HG03108 (cell line): ENCODE results near the gene KANK2.
"Not testable (repeated sequence)": the region's sequence is repeated elsewhere in the genome, so short reads cannot be mapped to it uniquely, and the experiment has no call there.

Source experiments
- ATAC-seq: cut with Tn5 transposase; IDR thresholded peaks from one replicate; pipeline ENCODE4 v1.9.1; 2021; ENCODE audit warnings: moderate library complexity; ENCODE audit not compliant: unreplicated experiment

Gene KANK2

DNA sequence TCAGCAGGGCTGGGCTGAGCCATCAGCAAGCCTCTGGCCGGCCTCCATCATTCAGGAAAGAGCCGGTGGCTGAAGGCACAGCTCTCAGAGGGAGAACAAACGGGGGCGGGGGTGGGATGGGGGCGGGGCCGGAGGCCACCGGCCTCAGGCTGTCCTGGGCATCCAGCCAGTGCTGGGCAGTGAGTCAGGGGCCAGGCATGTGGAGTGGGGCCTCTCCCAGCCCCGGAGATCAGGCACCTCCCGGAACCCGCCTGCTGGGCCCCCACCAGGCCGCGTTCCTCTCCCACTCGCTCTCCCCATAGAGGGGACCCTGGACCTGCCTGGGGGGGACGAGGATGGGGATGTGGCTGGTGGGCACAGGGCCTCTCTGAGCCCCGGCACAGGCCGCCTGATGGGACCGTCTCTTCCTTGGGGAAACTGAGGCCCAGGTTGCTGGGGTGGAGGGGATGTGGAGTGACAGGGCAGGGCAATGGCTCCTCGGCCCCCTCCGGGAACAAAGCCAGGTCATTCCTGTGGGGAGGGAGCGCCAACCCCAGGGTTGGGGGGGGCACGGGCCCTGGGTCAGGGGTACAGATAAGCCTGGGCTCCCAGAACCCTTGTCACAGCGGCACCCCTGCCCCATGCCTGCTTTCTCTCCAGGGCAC, 54.7 kb downstream of the KANK2 start:
- no peak for ATAC-seq

DNA sequence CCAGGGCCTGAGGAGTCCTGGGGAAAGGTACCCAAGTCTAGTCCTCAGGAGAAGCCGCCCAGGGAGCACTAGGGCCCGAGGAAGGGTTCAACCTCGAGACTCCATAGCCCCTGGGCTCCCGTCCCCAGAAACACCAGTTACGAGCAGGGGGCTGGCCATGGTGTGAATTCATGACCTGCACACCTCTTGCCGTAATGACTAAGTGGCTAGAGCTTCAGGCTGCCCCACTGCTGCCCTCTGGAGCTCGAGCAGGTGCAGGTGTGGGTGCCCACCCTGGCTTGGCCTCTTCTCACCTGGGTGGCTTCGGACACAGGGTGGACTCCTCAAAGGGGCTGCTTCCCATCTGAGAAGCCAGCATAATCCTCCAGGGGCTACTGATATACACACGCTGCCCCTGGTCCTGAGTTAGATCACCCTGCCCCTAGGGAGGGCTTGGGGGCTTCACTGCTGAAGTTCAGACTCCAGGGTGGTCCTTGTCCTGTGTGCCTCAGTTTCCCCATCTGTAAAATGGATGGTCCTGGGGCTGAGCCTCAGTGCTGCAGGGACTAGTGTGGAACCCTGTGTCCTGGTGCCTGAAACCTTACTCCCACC, 55.3 kb downstream of the KANK2 start:
- no peak for ATAC-seq

DNA sequence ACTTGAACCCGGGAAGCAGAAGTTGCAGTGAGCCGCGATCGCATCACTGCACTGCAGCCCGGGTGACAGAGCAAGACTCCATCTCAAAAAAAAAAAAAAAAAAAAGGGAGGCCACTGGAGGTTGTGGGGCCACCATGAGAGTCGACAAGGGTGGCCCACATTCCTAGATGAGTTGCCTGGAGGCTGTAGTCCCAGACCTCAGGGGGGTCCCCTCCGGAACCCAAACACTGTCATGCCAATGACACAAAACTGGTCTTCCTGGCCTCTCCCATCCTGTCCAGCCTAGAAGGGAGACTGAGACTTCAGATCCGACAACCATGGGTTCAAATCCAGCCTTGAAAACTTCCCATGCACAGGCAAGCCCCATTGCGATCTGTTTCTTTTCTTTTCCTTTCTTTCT, 56.4 kb downstream of the KANK2 start:
- no peak for ATAC-seq

DNA sequence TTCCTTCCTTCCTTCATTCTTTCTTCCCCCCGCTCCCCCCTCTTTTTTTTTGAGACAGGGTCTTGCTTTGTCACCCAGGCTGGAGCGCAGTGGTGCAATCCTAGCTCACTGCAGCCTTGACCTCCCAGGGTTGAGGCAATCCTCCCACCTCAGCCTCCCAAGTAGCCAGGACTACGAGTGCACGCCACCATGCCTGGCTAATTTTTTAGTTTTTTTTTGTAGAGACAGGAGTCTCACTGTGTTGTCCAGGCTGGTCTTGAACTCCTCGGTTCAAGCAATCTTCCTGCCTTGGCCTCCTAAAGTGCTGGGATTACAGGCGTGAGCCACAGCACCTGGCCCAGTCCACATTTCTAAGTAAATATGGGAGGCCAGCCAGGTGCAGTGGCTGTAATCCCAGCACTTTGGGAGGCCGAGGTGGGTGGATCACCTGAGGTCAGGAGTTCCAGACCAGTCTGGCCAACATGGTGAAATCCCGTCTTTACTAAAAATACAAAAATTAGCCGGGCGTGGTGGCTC, 57.3 kb downstream of the KANK2 start:
- not testable (repeated sequence) for ATAC-seq

DNA sequence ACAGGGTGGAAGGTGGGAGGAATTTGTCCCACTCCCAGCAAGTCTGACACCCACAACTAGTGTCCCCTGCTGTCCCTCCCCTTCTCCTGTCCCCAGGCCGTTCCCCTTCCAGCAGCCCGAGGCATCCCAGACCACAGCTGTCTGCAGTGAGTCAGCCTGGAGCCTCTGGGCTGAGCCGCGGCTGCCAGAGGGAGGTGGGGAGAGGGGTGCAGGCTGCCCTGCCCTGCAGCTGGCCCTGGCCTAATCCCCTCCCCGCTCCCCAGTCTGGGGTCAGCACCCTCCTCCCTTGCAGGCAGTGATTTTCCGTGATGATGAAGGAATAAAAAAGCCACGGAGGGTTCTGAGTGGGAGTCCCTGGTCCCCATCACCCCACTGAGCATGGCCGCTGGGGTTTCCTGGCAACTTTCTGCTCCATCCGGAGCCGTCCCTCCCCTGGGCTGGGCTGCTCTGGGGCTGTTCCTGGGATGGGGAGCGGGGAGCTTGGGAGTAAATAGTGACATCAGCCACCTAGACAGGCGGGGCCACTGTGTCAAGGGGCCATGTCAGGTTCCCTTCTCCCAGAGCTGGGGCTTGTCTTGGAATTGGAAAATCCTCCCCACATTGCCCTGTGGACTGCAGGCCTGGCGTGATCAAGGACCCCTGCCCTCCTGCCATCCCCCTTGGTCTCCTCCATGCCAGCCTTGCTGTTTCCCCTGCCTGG, 58.6 kb downstream of the KANK2 start:
- no peak for ATAC-seq

DNA sequence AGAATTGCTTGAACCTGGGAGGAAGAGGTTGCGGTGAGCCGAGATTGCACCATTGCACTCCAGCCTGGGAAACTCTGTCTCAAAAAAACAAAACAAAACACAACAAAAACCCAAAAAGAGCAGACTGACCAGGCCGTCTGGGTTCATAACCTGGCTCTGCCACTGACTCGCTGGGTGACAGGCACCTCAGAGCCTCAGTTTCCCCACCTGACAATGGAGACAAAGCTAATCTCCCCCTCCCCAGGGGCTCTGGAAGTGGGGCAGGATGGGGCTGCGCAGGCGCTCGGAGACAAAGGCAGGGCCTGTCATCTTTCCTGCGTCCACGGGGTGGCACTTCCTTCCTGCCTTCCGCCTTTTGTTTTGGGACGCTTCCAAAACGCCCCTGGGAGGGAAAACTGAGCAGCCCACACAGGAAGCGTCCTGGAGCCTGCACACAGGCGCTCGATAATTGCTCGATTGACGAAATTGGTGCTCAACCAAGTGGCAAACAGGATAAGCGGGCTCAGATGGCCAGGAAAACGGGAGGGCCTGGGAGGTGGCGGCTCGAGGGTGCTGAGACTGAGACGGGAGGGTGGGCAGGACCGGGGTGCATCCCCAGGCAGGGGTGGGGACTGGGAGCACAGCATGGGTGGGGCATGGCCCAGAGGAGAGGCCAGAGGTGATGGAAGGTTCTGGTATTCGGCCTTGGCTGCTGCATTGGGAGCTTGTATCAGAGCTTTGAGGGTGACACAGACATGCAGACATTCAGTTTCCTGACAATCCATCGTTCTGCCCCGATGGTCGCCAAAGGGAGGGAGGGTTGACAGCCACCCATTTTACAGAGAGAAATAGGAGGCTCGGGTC, 59.6 kb downstream of the KANK2 start:
- ATAC-seq = peak; percentile 50

DNA sequence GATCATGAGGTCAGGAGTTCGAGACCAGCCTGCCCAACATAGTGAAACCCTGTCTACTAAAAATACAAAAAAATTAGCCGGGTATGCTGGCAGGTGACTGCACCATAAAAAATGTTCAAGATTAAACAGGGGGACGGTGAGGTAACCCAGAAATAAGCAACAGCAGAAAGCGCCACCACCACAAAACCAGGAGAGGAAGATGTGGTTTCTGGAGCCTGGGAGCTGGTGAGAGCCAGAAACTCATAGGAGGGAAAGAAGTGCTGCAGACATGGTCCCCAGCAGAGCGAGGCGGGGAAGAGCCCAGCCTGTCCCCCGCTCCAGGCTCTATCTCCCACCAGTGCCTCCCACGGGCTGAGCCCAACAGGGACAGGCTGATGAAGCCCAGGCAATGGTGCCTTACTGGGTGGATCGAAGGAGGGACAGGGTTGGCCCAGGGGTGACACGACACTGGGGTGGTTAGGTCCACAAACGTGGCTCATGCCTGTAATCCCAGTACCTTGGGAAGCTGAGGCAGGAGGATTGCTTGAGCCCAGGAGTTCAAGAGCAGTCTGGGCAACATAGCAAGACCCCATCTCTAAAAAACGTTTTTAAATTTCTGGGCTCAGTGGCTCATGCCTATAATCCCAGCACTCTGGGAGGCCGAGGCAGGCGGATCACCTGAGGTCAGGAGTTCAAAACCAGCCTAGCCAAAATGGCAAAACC, 60.8 kb downstream of the KANK2 start:
- ATAC-seq = no peak

DNA sequence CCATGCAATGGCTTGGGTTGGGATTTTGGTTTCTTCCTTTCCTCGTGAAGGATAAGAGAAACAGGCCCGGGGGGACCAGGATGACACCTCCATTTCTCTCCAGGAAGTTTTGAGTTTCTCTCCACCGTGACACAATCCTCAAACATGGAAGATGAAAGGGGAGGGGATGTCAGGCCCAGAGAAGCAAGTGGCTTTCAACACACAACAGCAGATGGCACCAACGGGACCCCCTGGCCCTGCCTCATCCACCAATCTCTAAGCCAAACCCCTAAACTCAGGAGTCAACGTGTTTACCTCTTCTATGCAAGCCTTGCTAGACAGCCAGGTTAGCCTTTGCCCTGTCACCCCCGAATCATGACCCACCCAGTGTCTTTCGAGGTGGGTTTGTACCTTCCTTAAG, 65.9 kb downstream of the KANK2 start:
- ATAC-seq = no peak

DNA sequence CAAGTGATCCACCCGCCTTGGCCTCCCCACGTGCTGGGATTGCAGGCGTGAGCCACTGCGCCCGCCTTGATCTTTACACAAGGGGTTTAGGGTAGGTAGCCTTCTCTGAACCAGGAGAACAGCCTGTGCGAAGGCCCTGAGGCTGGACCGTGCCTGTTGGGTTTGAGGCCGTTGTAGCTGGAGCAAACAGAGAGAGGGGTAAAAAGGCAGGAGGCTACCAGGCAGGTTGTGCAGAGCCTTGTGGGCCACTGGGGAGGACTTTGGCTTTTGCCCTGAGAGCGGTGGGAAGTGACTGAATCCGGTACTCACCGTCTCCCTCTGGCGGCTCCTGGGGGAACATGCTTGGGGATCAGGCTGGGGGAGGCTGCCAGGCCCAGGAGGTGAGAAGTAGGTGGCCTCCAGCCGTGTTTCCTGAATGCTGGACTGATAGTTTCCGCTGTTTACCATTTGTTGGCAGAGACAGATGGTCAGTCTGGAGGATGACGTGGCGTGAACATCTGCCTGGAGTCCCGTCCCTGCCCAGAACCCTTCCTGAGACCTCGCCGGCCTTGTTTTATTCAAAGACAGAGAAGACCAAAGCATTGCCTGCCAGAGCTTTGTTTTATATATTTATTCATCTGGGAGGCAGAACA, 66.4 kb downstream of the KANK2 start:
- no peak for ATAC-seq

DNA sequence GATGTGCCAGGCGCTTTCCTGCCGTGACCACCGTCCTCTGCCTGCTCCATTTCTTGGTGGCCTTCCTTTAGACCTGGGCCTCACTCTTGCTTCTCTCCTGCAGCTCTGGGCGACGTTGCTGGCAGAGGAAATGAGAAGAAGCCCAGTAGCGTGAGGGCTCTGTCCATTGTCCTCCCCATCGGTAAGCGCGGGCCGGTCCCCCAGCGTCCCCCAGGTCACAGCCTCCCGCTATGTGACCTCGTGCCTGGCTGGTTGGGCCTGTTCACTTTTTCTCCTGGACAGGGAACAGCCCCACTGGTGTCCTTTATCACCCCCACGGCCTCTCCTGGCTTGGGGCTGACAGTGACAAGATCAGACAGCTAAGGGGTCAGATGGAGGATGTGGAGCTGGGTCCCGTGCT, 69.4 kb downstream of the KANK2 start:
- no peak for ATAC-seq

DNA sequence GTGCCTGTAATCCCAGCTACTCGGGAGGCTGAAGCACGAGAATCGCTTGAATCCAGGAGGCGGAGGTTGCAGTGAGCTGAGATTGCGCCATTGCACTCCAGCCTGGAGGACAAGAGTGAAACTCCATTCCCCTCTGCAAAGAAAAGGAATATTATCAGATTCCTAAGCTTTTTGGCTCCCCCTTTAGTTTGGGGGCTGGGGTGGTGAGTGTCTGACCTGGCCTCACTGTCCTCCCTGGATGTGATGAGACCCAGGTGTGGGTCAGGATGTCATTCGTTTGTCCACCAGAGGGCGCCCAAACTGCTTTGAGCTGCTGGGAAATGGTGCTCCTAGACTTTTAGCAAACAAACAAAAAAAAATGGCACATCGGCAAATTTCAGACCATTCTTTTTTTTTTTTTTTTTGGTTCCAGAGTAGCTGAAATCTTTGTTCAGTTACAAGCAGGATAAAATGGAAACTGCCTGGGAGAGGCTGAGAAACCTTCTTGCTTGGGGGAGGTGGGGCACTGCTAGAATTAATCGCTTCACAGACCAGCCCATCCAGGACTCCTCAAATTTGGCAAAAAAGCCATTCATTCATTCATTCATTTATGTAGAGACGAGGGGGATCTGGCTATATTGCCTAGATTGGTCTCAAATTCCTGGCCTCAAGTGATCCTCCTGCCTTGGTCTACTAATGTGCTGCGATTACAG, 71.2 kb downstream of the KANK2 start:
- no peak for ATAC-seq

DNA sequence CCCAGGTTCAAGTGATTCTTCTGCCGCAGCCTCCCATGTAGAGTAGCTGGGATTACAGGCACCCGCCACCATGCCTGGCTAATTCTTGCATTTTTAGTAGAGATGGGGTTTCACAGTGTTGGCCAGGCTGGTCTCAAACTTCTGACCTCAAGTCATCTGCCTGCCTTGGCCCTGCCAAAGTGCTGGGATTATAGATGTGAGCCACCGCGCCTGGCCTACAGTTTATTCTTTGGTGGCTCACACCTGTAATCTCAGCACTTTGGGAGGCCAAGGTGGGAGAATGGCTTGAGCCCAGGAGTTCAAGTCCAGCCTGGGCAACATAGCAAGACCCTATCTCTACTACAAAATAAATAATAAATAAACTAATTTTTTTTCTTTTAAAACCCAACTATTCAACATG, 73.2 kb downstream of the KANK2 start:
- ATAC-seq = not testable (repeated sequence)

DNA sequence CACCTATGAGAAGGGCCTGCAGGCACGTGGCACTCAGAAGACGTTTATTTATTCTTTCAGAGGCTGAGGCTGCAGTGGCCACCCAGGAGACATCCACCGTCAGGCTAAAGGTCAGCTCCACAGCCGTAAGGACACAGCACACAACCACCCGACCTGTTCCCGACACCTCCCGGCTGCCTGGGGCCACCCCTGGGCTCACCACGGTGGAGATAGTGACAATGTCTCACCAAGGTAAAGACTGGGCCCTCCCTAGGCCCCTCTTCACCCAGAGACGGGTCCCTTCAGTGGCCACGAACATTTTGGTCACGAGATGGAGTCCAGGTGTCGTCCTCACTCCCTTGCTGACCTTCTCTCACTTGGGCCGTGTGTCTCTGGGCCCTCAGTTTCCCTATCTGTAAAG, 74.2 kb downstream of the KANK2 start:
- ATAC-seq = no peak

DNA sequence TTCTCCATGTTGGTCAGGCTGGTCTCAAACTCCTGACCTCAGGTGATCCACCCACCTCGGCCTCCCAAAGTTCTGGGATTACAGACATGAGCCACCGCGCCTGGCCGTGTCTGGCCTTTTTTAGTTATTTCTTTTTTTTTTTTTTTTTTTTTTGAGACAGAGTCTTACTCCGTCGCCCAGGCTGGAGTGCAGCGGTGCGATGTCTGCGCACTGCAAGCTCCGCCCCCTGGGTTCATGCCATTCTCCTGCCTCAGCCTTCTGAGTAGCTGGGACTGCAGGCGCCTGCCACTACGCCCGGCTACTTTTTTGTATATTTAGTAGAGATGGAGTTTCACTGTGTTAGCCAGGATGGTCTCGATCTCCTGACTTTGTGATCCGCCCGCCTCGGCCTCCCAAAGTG, 75.4 kb downstream of the KANK2 start:
- ATAC-seq = not testable (repeated sequence)

DNA sequence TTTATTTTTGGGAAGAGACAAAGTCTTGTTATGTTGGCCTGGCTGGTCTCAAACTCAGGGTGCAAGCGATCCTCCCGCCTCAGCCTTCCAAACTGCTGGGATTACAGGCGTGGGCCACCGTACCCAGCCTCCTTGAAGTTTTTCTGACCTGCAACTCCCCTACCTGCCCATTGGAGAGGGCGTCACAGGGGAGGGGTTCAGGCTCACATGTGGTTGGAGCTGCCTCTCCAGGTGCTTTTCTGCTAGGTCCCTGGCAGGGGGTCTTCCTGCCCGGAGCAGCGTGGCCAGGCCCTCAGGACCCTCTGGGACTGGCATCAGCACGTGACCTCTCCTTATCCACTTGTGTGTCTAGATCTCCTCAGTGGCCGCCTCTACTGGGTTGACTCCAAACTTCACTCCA, 80.8 kb downstream of the KANK2 start:
- ATAC-seq = no peak

DNA sequence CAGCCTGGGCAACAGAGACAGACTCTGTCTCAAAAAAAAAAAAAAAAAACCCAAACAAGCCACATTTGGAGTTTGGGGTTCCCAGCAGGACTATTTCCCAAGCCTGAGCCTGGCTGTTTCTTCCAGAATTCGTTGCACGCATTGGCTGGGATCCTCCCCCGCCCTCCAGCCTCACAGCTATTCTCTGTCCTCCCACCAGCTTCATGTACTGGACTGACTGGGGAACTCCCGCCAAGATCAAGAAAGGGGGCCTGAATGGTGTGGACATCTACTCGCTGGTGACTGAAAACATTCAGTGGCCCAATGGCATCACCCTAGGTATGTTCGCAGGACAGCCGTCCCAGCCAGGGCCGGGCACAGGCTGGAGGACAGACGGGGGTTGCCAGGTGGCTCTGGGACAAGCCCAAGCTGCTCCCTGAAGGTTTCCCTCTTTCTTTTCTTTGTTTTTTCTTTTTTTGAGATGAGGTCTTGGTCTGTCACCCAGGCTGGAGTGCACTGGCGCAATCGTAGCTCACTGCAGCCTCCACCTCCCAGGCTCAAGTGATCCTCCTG, 81.4 kb downstream of the KANK2 start:
- no peak for ATAC-seq

DNA sequence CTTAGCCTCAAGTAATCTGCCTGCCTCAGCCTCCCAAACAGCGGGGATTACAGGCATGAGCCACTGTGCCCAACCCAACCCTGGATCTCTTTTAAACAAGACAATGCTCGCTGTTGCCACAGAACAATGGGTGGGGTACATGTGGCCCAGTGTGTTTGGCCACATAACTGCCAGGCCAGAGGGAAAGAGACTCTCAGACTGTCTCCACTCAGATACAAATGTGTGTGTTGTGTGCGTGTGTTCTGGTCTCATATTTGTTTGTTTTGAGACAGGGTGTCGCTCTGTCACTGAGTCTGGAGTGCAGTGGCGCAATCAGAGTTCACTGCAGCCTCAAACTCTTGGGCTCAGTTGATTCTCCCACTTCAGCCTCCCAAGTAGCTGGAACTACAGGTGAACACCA, 82.3 kb downstream of the KANK2 start:
- no peak for ATAC-seq
